Measurements from ENCODE around the gene SLC2A13. TPM values are rescaled to one million over a fixed set of nuclear protein-coding genes. Genes with fewer than 3 reads are reported as not detected.
A peak's percentile ranks its signal among the peaks of the same experiment; 100 is the strongest.

Gene SLC2A13
- total RNA-seq, 2 donors from 2014 or later: 21.0 to 41.9 TPM

GRCh38 chr12:39804479-39804878, 301.4 kb downstream of the SLC2A13 start:
- no peak for DNase-seq
- H3K9me3 ChIP-seq: no peaks in the 10 kb centered on the region
- 62 to 77% methylated on average over 1 of the region's 1 CpG for WGBS, 2 donors
- intact Hi-C loops (cut with DNase I): no loop called here
- ATAC-seq: no peak
- H3K4me1 ChIP-seq: no peaks in the 10 kb centered on the region
- TF ChIP-seq POLR2A (IDR thresholded peaks at IDR 0.05) (no peak), CTCF (IDR thresholded peaks at IDR 0.05) (no peak)
- no peaks in the 10 kb centered on the region for H3K36me3 ChIP-seq (replicated peaks in 1 of 2; ENCODE audit: insufficient read depth in 1 of 2, low read depth in 2 of 2)
- H3K27me3 ChIP-seq: no peaks in the 10 kb centered on the region
- H3K27ac ChIP-seq: no peak overlapping the region
- H3K4me3 ChIP-seq: no peak overlapping the region

- Histone ChIP-seq H3K4me3 (no peak overlapping the region), H3K9me3 (no peaks in the 10 kb centered on the region), H3K4me1 (no peaks in the 10 kb centered on the region), H3K27ac (no peak overlapping the region), H3K27me3 (no peaks in the 10 kb centered on the region), H3K36me3 (replicated peaks in 1 of 2; ENCODE audit: insufficient read depth in 1 of 2, low read depth in 2 of 2) (no peaks in the 10 kb centered on the region)
- TF ChIP-seq CTCF (IDR thresholded peaks at IDR 0.05) (peak in 1 of 7 experiments; percentile 2), POLR2A (IDR thresholded peaks at IDR 0.05) (no peak)
- ATAC-seq (no peak), DNase-seq (no peak)
- intact Hi-C loops (cut with DNase I): no loop called here
- WGBS, 2 donors: 60 to 64% methylated on average over 2 of the region's 2 CpGs
These were observed 302.7 kb downstream of the SLC2A13 start for GRCh38 chr12:39803151-39803550.

GRCh38 chr12:39798977-39799376, 306.9 kb downstream of the SLC2A13 start:
- Histone ChIP-seq H3K27ac (no peak overlapping the region), H3K9me3 (no peaks in the 10 kb centered on the region), H3K36me3 (replicated peaks in 1 of 2; ENCODE audit: insufficient read depth in 1 of 2, low read depth in 2 of 2) (no peaks in the 10 kb centered on the region), H3K27me3 (no peaks in the 10 kb centered on the region), H3K4me1 (no peaks in the 10 kb centered on the region), H3K4me3 (no peak overlapping the region)
- DNase-seq (no peak), ATAC-seq (no peak)
- TF ChIP-seq POLR2A (IDR thresholded peaks at IDR 0.05): no peak
- intact Hi-C loops (cut with DNase I): no loop called here
- 91 to 93% methylated on average over 4 of the region's 4 CpGs for WGBS, 2 donors

- DNase-seq: no peak
- TF ChIP-seq CTCF (IDR thresholded peaks at IDR 0.05) (no peak), POLR2A (IDR thresholded peaks at IDR 0.05) (no peak)
- intact Hi-C loops (cut with DNase I): no loop called here
- Histone ChIP-seq H3K36me3 (replicated peaks in 1 of 2; ENCODE audit: insufficient read depth in 1 of 2, low read depth in 2 of 2) (no peaks in the 10 kb centered on the region), H3K4me1 (no peaks in the 10 kb centered on the region), H3K27ac (no peak overlapping the region), H3K9me3 (no peaks in the 10 kb centered on the region), H3K27me3 (no peaks in the 10 kb centered on the region), H3K4me3 (no peak overlapping the region)
- 91% methylated on average over 5 of the region's 5 CpGs for WGBS, 2 donors
- no peak for ATAC-seq
These were observed 307.5 kb downstream of the SLC2A13 start for GRCh38 chr12:39798429-39798828.

- WGBS, 2 donors: 93 to 97% methylated on average over 2 of the region's 2 CpGs
- TF ChIP-seq POLR2A (IDR thresholded peaks at IDR 0.05) (no peak), CTCF (IDR thresholded peaks at IDR 0.05) (no peak)
- Histone ChIP-seq H3K36me3 (replicated peaks in 1 of 2; ENCODE audit: insufficient read depth in 1 of 2, low read depth in 2 of 2) (no peaks in the 10 kb centered on the region), H3K9me3 (no peaks in the 10 kb centered on the region), H3K4me1 (no peaks in the 10 kb centered on the region), H3K4me3 (no peak overlapping the region), H3K27ac (no peak overlapping the region), H3K27me3 (no peaks in the 10 kb centered on the region)
- intact Hi-C loops (cut with DNase I): no loop called here
- DNase-seq (no peak), ATAC-seq (no peak)
These were observed 310.4 kb downstream of the SLC2A13 start for GRCh38 chr12:39795481-39795880.

Data from body of pancreas (tissue), 4 donors.